Suprapubic skin (tissue), 4 donors: ENCODE results near the gene RNF4. TPM values are rescaled to one million over a fixed set of nuclear protein-coding genes. Genes with fewer than 3 reads are reported as not detected.

Experiments
- DNase-seq, 2 donors: peaks; one replicate each; pipeline ENCODE4 v3.0.0-alpha.2; 2019; ENCODE audit warnings: low spot score in 2 of 2
- H3K27ac ChIP-seq: fragments of 200-600 bp; sonication (generic); one replicate; pipeline ENCODE4 v1.5.1; 2019
- H3K27me3 ChIP-seq: fragments of 200-600 bp; sonication (generic); one replicate; pipeline ENCODE4 v1.5.1; 2019
- H3K36me3 ChIP-seq: fragments of 200-600 bp; sonication (generic); one replicate; pipeline ENCODE4 v1.5.1; 2019
- H3K4me1 ChIP-seq: fragments of 200-600 bp; sonication (generic); one replicate; pipeline ENCODE4 v1.5.1; 2019
- H3K4me3 ChIP-seq: fragments of 200-600 bp; sonication (generic); one replicate; pipeline ENCODE4 v1.5.1; 2019; ENCODE audit warnings: mild to moderate bottlenecking
- H3K9me3 ChIP-seq: fragments of 200-600 bp; sonication (generic); one replicate; pipeline ENCODE4 v1.5.1; 2019
- CTCF ChIP-seq, 2 donors: fragments of 200-600 bp in 1 of 2; fragments of 450-650 bp in 1 of 2; sonication (generic) in 1 of 2; IDR thresholded peaks; one replicate each; pipeline ENCODE4 v1.5.1; 2016 to 2019; ENCODE audit warnings: antibody characterized with exemption in 2 of 2, mild to moderate bottlenecking in 1 of 2, moderate library complexity in 1 of 2
- EP300 ChIP-seq: sonication (generic); formaldehyde crosslinking; IDR thresholded peaks from one replicate; pipeline ENCODE4 v1.6.1; 2017; ENCODE audit warnings: antibody characterized with exemption
- POLR2A ChIP-seq, 2 donors: fragments of 450-650 bp; IDR thresholded peaks; one replicate each; pipeline ENCODE4 v1.6.1; 2017; ENCODE audit warnings: antibody characterized with exemption in 2 of 2, mild to moderate bottlenecking in 2 of 2, moderate library complexity in 2 of 2
- POLR2AphosphoS5 ChIP-seq, 3 donors: sonication (generic); formaldehyde crosslinking; IDR thresholded peaks; one replicate each; pipeline ENCODE4 v1.6.1; 2017; ENCODE audit warnings: antibody characterized with exemption in 3 of 3
- WGBS: methylation state at CpG from one replicate; pipeline ENCODE4 v1.1.5; 2018; 5-methylcytosine and 5-hydroxymethylcytosine counted together
- total RNA-seq, 4 donors: library from RNA; depleted of rRNA; stranded (reverse); fragments of >200 nt; gene quantifications; one replicate each; pipeline ENCODE4 v1.1.0, GENCODE V29; 2016

RNF4 gene
- total RNA-seq, 4 donors from 2014 or later, result 31.2 to 57.2 (median 44.0) TPM

- H3K27me3 ChIP-seq, result no peaks in the 10 kb centered on the region
Measured at GRCh38 chr4:2483237-2483636, 14.3 kb downstream of the RNF4 start.

GRCh38 chr4:2484185-2484584, 15.3 kb downstream of the RNF4 start:
- Histone ChIP-seq H3K36me3 (peaks cover 1% of the 10 kb centered on the region), H3K4me3 (no peak overlapping the region), H3K4me1 (peaks cover 69% of the 10 kb centered on the region), H3K27me3 (no peaks in the 10 kb centered on the region), H3K27ac (no peak overlapping the region), H3K9me3 (no peaks in the 10 kb centered on the region)
- WGBS, result 87% methylated on average over 6 of the region's 6 CpGs
- TF ChIP-seq CTCF (IDR thresholded peaks at IDR 0.05) (no peak), EP300 (no peak), POLR2AphosphoS5 (IDR thresholded peaks at IDR 0.05) (no peak), POLR2A (IDR thresholded peaks at IDR 0.05) (no peak)
- no peak for DNase-seq

More at GRCh38 chr4:2483237-2483636, 14.3 kb downstream of the RNF4 start:
- no peak for DNase-seq
- Histone ChIP-seq H3K4me3 (no peak overlapping the region), H3K4me1 (peaks cover 76% of the 10 kb centered on the region), H3K27ac (no peak overlapping the region), H3K9me3 (no peaks in the 10 kb centered on the region), H3K36me3 (no peaks in the 10 kb centered on the region)
- WGBS, result 94% methylated on average over 3 of the region's 3 CpGs
- TF ChIP-seq EP300 (no peak), POLR2A (IDR thresholded peaks at IDR 0.05) (no peak), CTCF (IDR thresholded peaks at IDR 0.05) (no peak), POLR2AphosphoS5 (IDR thresholded peaks at IDR 0.05) (no peak)

- TF ChIP-seq POLR2A (IDR thresholded peaks at IDR 0.05) (no peak), POLR2AphosphoS5 (IDR thresholded peaks at IDR 0.05) (no peak), CTCF (IDR thresholded peaks at IDR 0.05) (no peak), EP300 (no peak)
Measured at GRCh38 chr4:2484993-2485392, 16.1 kb downstream of the RNF4 start.

GRCh38 chr4:2485956-2486355, 17.1 kb downstream of the RNF4 start:
- no peaks in the 10 kb centered on the region for H3K9me3 ChIP-seq
- 87% methylated on average over 4 of the region's 4 CpGs for WGBS
- H3K27me3 ChIP-seq, result no peaks in the 10 kb centered on the region
- TF ChIP-seq POLR2A (IDR thresholded peaks at IDR 0.05), result no peak
- TF ChIP-seq POLR2AphosphoS5 (IDR thresholded peaks at IDR 0.05), result no peak
- no peak for TF ChIP-seq CTCF (IDR thresholded peaks at IDR 0.05)
- TF ChIP-seq EP300, result no peak
- peaks cover 13% of the 10 kb centered on the region for H3K36me3 ChIP-seq
- H3K4me1 ChIP-seq, result peaks cover 77% of the 10 kb centered on the region
- H3K27ac ChIP-seq, result no peak overlapping the region
- no peak for DNase-seq
- H3K4me3 ChIP-seq, result no peak overlapping the region

More at GRCh38 chr4:2484993-2485392, 16.1 kb downstream of the RNF4 start:
- Histone ChIP-seq H3K4me3 (no peak overlapping the region), H3K27me3 (no peaks in the 10 kb centered on the region), H3K4me1 (peaks cover 72% of the 10 kb centered on the region), H3K27ac (no peak overlapping the region), H3K36me3 (peaks cover 5% of the 10 kb centered on the region), H3K9me3 (no peaks in the 10 kb centered on the region)
- peak; percentile 75 to 88 for DNase-seq
- WGBS, result 42% methylated on average over 11 of the region's 11 CpGs

GRCh38 chr4:2486981-2487380, 18.1 kb downstream of the RNF4 start:
- 92% methylated on average over 6 of the region's 6 CpGs for WGBS
- no peak for DNase-seq
- Histone ChIP-seq H3K27ac (no peak overlapping the region), H3K27me3 (no peaks in the 10 kb centered on the region), H3K4me1 (peaks cover 72% of the 10 kb centered on the region), H3K9me3 (no peaks in the 10 kb centered on the region), H3K4me3 (no peak overlapping the region), H3K36me3 (peaks cover 23% of the 10 kb centered on the region)
- TF ChIP-seq POLR2A (IDR thresholded peaks at IDR 0.05) (no peak), EP300 (no peak), POLR2AphosphoS5 (IDR thresholded peaks at IDR 0.05) (no peak), CTCF (IDR thresholded peaks at IDR 0.05) (no peak)
